Gastroesophageal sphincter (tissue), 4 donors: Measurements from ENCODE around the gene TCF12. TPM values are rescaled to one million over a fixed set of nuclear protein-coding genes. Genes with fewer than 3 reads are reported as not detected.

Experiments used
- ATAC-seq: fragments of 150-250 bp; one replicate; pipeline ENCODE4 v1.9.1; 2016; ENCODE audit warnings: mild to moderate bottlenecking, moderate library complexity
- H3K27ac ChIP-seq, 4 donors: fragments of 200-600 bp; sonication (generic) in 3 of 4; 1 replicate in 3 of 4; 2 replicates in 1 of 4; pipeline ENCODE4 v1.5.1; 2016 to 2019
- H3K27me3 ChIP-seq: fragments of 200-600 bp; sonication (generic); one replicate; pipeline ENCODE4 v1.5.1; 2019
- H3K36me3 ChIP-seq, 2 donors: fragments of 200-600 bp; sonication (generic); one replicate each; pipeline ENCODE4 v1.5.1; 2019; ENCODE audit warnings: control low read depth in 1 of 2
- H3K4me1 ChIP-seq, 3 donors: fragments of 200-600 bp; sonication (generic); 1 replicate in 2 of 3; 2 replicates in 1 of 3; pipeline ENCODE4 v1.5.1; 2016 to 2019; ENCODE audit warnings: control low read depth in 2 of 3
- H3K4me3 ChIP-seq, 2 donors: fragments of 200-600 bp; sonication (generic); one replicate each; pipeline ENCODE4 v1.5.1; 2019; ENCODE audit warnings: mild to moderate bottlenecking in 1 of 2, moderate library complexity in 1 of 2
- H3K9me3 ChIP-seq, 3 donors: fragments of 200-600 bp; sonication (generic); one replicate each; pipeline ENCODE4 v1.5.1; 2017 to 2019; ENCODE audit warnings: control low read depth in 2 of 3
- CTCF ChIP-seq, 4 experiments: fragments of 200-600 bp in 2 of 4; fragments of 450-650 bp in 2 of 4; sonication (generic) in 1 of 4; IDR thresholded peaks; one replicate each; pipeline ENCODE4 v1.5.1; 2017 to 2019; ENCODE audit warnings: antibody characterized with exemption in 4 of 4, mild to moderate bottlenecking in 2 of 4, moderate library complexity in 2 of 4
- EP300 ChIP-seq: sonication (generic); formaldehyde crosslinking; IDR thresholded peaks from one replicate; pipeline ENCODE4 v1.6.1; 2017; ENCODE audit warnings: antibody characterized with exemption, mild to moderate bottlenecking
- POLR2A ChIP-seq, 2 donors: fragments of 450-650 bp; IDR thresholded peaks; one replicate each; pipeline ENCODE4 v1.6.1; 2017; ENCODE audit warnings: antibody characterized with exemption in 2 of 2, mild to moderate bottlenecking in 2 of 2, moderate library complexity in 1 of 2
- POLR2AphosphoS5 ChIP-seq: sonication (generic); formaldehyde crosslinking; IDR thresholded peaks from one replicate; pipeline ENCODE4 v1.6.1; 2017; ENCODE audit warnings: antibody characterized with exemption
- WGBS, 2 donors: methylation state at CpG; one replicate each; pipeline ENCODE4 v1.1.5; 2018; ENCODE audit warnings: low coverage in 1 of 2; 5-methylcytosine and 5-hydroxymethylcytosine counted together
- total RNA-seq, 4 donors: library from RNA; depleted of rRNA; stranded (reverse); fragments of >200 nt; gene quantifications; one replicate each; pipeline ENCODE4 v1.1.0, GENCODE V29; 2016

TCF12 gene
- total RNA-seq, 4 donors from 2014 or later: 78.1 to 194 (median 154) TPM

- Histone ChIP-seq H3K36me3 (no peaks in the 10 kb centered on the region), H3K4me1 (peaks cover 2 to 64% (median 8%) of the 10 kb centered on the region in 3 donors), H3K27me3 (no peaks in the 10 kb centered on the region), H3K9me3 (no peaks in the 10 kb centered on the region), H3K4me3 (no peak overlapping the region), H3K27ac (no peak overlapping the region)
- WGBS, 2 donors: 82 to 87% methylated on average over 2 of the region's 2 CpGs
- no peak for ATAC-seq
- no peak for TF ChIP-seq EP300
- TF ChIP-seq POLR2AphosphoS5: no peak
- no peak for TF ChIP-seq CTCF (IDR thresholded peaks at IDR 0.05)
- no peak for TF ChIP-seq POLR2A (IDR thresholded peaks at IDR 0.05)
These were observed 300.6 kb downstream of the TCF12 start for GRCh38 chr15:57218826-57219576.

GRCh38 chr15:57220205-57220604 lies 301.8 kb downstream of the TCF12 start:
- TF ChIP-seq CTCF (IDR thresholded peaks at IDR 0.05): no peak
- 65 to 71% methylated on average over 2 of the region's 2 CpGs for WGBS, 2 donors
- peaks cover 0 to 53% (median 6%) of the 10 kb centered on the region in 3 donors for H3K4me1 ChIP-seq
- no peak for ATAC-seq
- H3K36me3 ChIP-seq: no peaks in the 10 kb centered on the region
- H3K4me3 ChIP-seq: no peak overlapping the region
- H3K27ac ChIP-seq: peak overlapping the region in 1 of 4 donors; percentile 29
- no peaks in the 10 kb centered on the region for H3K9me3 ChIP-seq
- H3K27me3 ChIP-seq: no peaks in the 10 kb centered on the region

- H3K27ac ChIP-seq: no peak overlapping the region
- 40 to 44% methylated on average over 1 of the region's 1 CpG for WGBS, 2 donors
- no peak overlapping the region for H3K4me3 ChIP-seq
- ATAC-seq: no peak
- TF ChIP-seq CTCF (IDR thresholded peaks at IDR 0.05): no peak
- no peak for TF ChIP-seq POLR2A (IDR thresholded peaks at IDR 0.05)
- no peak for TF ChIP-seq EP300
- TF ChIP-seq POLR2AphosphoS5: no peak
- peaks cover 0 to 44% (median 5%) of the 10 kb centered on the region in 3 donors for H3K4me1 ChIP-seq
- H3K27me3 ChIP-seq: no peaks in the 10 kb centered on the region
- no peaks in the 10 kb centered on the region for H3K36me3 ChIP-seq
- H3K9me3 ChIP-seq: no peaks in the 10 kb centered on the region
These were observed 302.7 kb downstream of the TCF12 start for GRCh38 chr15:57221134-57221533.

GRCh38 chr15:57223345-57223744 lies 304.9 kb downstream of the TCF12 start:
- TF ChIP-seq CTCF (IDR thresholded peaks at IDR 0.05) (no peak), POLR2AphosphoS5 (no peak), EP300 (no peak), POLR2A (IDR thresholded peaks at IDR 0.05) (no peak)
- peaks cover 0 to 38% (median 4%) of the 10 kb centered on the region in 3 donors for H3K4me1 ChIP-seq
- H3K36me3 ChIP-seq: no peaks in the 10 kb centered on the region
- H3K4me3 ChIP-seq: no peak overlapping the region
- no peak overlapping the region for H3K27ac ChIP-seq
- H3K9me3 ChIP-seq: no peaks in the 10 kb centered on the region
- 69 to 84% methylated on average over 2 of the region's 2 CpGs for WGBS, 2 donors
- H3K27me3 ChIP-seq: no peaks in the 10 kb centered on the region
- no peak for ATAC-seq

GRCh38 chr15:57223887-57224286 lies 305.4 kb downstream of the TCF12 start:
- H3K9me3 ChIP-seq: no peaks in the 10 kb centered on the region
- no peak overlapping the region for H3K27ac ChIP-seq
- WGBS, 2 donors: 76 to 89% methylated on average over 2 of the region's 2 CpGs
- no peak overlapping the region for H3K4me3 ChIP-seq
- no peak for TF ChIP-seq EP300
- H3K4me1 ChIP-seq: peaks cover 0 to 35% (median 1%) of the 10 kb centered on the region in 3 donors
- no peaks in the 10 kb centered on the region for H3K27me3 ChIP-seq
- no peak for ATAC-seq
- no peaks in the 10 kb centered on the region for H3K36me3 ChIP-seq
